ENCODE results near the gene C1QA. TPM values are rescaled to one million over a fixed set of nuclear protein-coding genes. Genes with fewer than 3 reads are reported as not detected.

C1QA gene
- polyA plus RNA-seq, 1 donor from 2014 or later: not detected

GRCh38 chr1:22607154-22607553 lies 29.3 kb upstream of the C1QA start:
- no peak overlapping the region for H3K27ac ChIP-seq (ENCODE audit: low read length)

GRCh38 chr1:22608361-22608760 lies 28.1 kb upstream of the C1QA start:
- no peaks in the 10 kb centered on the region for H4K20me1 ChIP-seq (ENCODE audit: insufficient read depth)
- H3K79me2 ChIP-seq (replicated peaks; ENCODE audit: insufficient read depth, low read length): no peaks in the 10 kb centered on the region
- peak; percentile 5 for TF ChIP-seq TAF1 (IDR thresholded peaks at IDR 0.05; ENCODE audit: low read depth)
- no peak for TF ChIP-seq SMC3 (conservative IDR thresholded peaks at IDR 0.05; ENCODE audit: poor library complexity)
- peaks cover 62% of the 10 kb centered on the region for H3K27me3 ChIP-seq (ENCODE audit: insufficient read depth, low read depth, low read length)
- H3K27ac ChIP-seq (ENCODE audit: low read length): no peak overlapping the region
- H3K9ac ChIP-seq (ENCODE audit: low read length): no peak overlapping the region
- H3K9me2 ChIP-seq (ENCODE audit: insufficient read depth, low read length): no peaks in the 10 kb centered on the region
- H3K4me2 ChIP-seq (ENCODE audit: low read length): no peak overlapping the region
- H2AFZ ChIP-seq (ENCODE audit: low read depth, low read length): no peak overlapping the region
- H3K36me3 ChIP-seq (ENCODE audit: insufficient read depth, low read length): no peaks in the 10 kb centered on the region
- no peaks in the 10 kb centered on the region for H3F3A ChIP-seq (ENCODE audit: insufficient read depth, low read length, poor library complexity, severe bottlenecking)
- H3K4me3 ChIP-seq (ENCODE audit: low read length): no peak overlapping the region
- no peaks in the 10 kb centered on the region for H3K9me3 ChIP-seq (ENCODE audit: low read length)

More at GRCh38 chr1:22607154-22607553, 29.3 kb upstream of the C1QA start:
- H4K20me1 ChIP-seq (ENCODE audit: insufficient read depth): no peaks in the 10 kb centered on the region
- no peak overlapping the region for H3K9ac ChIP-seq (ENCODE audit: low read length)
- peaks cover 61% of the 10 kb centered on the region for H3K27me3 ChIP-seq (ENCODE audit: insufficient read depth, low read depth, low read length)
- H3K4me3 ChIP-seq (ENCODE audit: low read length): no peak overlapping the region
- no peak overlapping the region for H2AFZ ChIP-seq (ENCODE audit: low read depth, low read length)
- H3K4me2 ChIP-seq (ENCODE audit: low read length): no peak overlapping the region
- TF ChIP-seq, protein P1, sequence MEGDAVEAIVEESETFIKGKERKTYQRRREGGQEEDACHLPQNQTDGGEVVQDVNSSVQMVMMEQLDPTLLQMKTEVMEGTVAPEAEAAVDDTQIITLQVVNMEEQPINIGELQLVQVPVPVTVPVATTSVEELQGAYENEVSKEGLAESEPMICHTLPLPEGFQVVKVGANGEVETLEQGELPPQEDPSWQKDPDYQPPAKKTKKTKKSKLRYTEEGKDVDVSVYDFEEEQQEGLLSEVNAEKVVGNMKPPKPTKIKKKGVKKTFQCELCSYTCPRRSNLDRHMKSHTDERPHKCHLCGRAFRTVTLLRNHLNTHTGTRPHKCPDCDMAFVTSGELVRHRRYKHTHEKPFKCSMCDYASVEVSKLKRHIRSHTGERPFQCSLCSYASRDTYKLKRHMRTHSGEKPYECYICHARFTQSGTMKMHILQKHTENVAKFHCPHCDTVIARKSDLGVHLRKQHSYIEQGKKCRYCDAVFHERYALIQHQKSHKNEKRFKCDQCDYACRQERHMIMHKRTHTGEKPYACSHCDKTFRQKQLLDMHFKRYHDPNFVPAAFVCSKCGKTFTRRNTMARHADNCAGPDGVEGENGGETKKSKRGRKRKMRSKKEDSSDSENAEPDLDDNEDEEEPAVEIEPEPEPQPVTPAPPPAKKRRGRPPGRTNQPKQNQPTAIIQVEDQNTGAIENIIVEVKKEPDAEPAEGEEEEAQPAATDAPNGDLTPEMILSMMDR (IDR thresholded peaks at IDR 0.05; ENCODE audit: poor library complexity, severe bottlenecking): no peak
- TF ChIP-seq, protein P2, sequence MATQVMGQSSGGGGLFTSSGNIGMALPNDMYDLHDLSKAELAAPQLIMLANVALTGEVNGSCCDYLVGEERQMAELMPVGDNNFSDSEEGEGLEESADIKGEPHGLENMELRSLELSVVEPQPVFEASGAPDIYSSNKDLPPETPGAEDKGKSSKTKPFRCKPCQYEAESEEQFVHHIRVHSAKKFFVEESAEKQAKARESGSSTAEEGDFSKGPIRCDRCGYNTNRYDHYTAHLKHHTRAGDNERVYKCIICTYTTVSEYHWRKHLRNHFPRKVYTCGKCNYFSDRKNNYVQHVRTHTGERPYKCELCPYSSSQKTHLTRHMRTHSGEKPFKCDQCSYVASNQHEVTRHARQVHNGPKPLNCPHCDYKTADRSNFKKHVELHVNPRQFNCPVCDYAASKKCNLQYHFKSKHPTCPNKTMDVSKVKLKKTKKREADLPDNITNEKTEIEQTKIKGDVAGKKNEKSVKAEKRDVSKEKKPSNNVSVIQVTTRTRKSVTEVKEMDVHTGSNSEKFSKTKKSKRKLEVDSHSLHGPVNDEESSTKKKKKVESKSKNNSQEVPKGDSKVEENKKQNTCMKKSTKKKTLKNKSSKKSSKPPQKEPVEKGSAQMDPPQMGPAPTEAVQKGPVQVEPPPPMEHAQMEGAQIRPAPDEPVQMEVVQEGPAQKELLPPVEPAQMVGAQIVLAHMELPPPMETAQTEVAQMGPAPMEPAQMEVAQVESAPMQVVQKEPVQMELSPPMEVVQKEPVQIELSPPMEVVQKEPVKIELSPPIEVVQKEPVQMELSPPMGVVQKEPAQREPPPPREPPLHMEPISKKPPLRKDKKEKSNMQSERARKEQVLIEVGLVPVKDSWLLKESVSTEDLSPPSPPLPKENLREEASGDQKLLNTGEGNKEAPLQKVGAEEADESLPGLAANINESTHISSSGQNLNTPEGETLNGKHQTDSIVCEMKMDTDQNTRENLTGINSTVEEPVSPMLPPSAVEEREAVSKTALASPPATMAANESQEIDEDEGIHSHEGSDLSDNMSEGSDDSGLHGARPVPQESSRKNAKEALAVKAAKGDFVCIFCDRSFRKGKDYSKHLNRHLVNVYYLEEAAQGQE (IDR thresholded peaks at IDR 0.05; ENCODE audit: borderline replicate concordance): no peak
- no peak for TF ChIP-seq SMC3 (conservative IDR thresholded peaks at IDR 0.05; ENCODE audit: poor library complexity)
- TF ChIP-seq EZH2 (IDR thresholded peaks at IDR 0.05; ENCODE audit: borderline replicate concordance, insufficient read depth, low read length, poor library complexity, severe bottlenecking): no peak
- TF ChIP-seq MXI1 (conservative IDR thresholded peaks at IDR 0.05; ENCODE audit: poor library complexity, severe bottlenecking): no peak
- no peak for TF ChIP-seq TAF1 (IDR thresholded peaks at IDR 0.05; ENCODE audit: low read depth)
- no peak for TF ChIP-seq EP300 (conservative IDR thresholded peaks at IDR 0.05; ENCODE audit: poor library complexity, severe bottlenecking)
- TF ChIP-seq RAD21 (conservative IDR thresholded peaks at IDR 0.05): no peak
- TF ChIP-seq POLR2AphosphoS5 (IDR thresholded peaks at IDR 0.05): no peak
- H3K79me2 ChIP-seq (replicated peaks; ENCODE audit: insufficient read depth, low read length): no peaks in the 10 kb centered on the region
- no peaks in the 10 kb centered on the region for H3K9me3 ChIP-seq (ENCODE audit: low read length)
- H3K36me3 ChIP-seq (ENCODE audit: insufficient read depth, low read length): no peaks in the 10 kb centered on the region
- H3K9me2 ChIP-seq (ENCODE audit: insufficient read depth, low read length): no peaks in the 10 kb centered on the region
- H3F3A ChIP-seq (ENCODE audit: insufficient read depth, low read length, poor library complexity, severe bottlenecking): no peaks in the 10 kb centered on the region

- Histone ChIP-seq H3K27me3 (ENCODE audit: insufficient read depth, low read depth, low read length) (peaks cover 59% of the 10 kb centered on the region), H3K4me3 (ENCODE audit: low read length) (peak overlapping the region; percentile 45), H3K27ac (ENCODE audit: low read length) (no peak overlapping the region), H3K79me2 (replicated peaks; ENCODE audit: insufficient read depth, low read length) (no peaks in the 10 kb centered on the region), H3F3A (ENCODE audit: insufficient read depth, low read length, poor library complexity, severe bottlenecking) (no peaks in the 10 kb centered on the region), H2AFZ (ENCODE audit: low read depth, low read length) (no peak overlapping the region), H4K20me1 (ENCODE audit: insufficient read depth) (no peaks in the 10 kb centered on the region), H3K9ac (ENCODE audit: low read length) (no peak overlapping the region), H3K4me2 (ENCODE audit: low read length) (peak overlapping the region; percentile 35), H3K36me3 (ENCODE audit: insufficient read depth, low read length) (no peaks in the 10 kb centered on the region), H3K9me2 (ENCODE audit: insufficient read depth, low read length) (no peaks in the 10 kb centered on the region), H3K9me3 (ENCODE audit: low read length) (no peaks in the 10 kb centered on the region)
- TF ChIP-seq RAD21 (conservative IDR thresholded peaks at IDR 0.05) (no peak), EP300 (conservative IDR thresholded peaks at IDR 0.05; ENCODE audit: poor library complexity, severe bottlenecking) (peak; percentile 54), TAF1 (IDR thresholded peaks at IDR 0.05; ENCODE audit: low read depth) (no peak), SMC3 (conservative IDR thresholded peaks at IDR 0.05; ENCODE audit: poor library complexity) (no peak), EZH2 (IDR thresholded peaks at IDR 0.05; ENCODE audit: borderline replicate concordance, insufficient read depth, low read length, poor library complexity, severe bottlenecking) (no peak), POLR2AphosphoS5 (IDR thresholded peaks at IDR 0.05) (peak; percentile 65), MXI1 (conservative IDR thresholded peaks at IDR 0.05; ENCODE audit: poor library complexity, severe bottlenecking) (no peak)
- TF ChIP-seq, protein P1 (IDR thresholded peaks at IDR 0.05; ENCODE audit: poor library complexity, severe bottlenecking): no peak
- TF ChIP-seq, protein P2 (IDR thresholded peaks at IDR 0.05; ENCODE audit: borderline replicate concordance): no peak
Measured at GRCh38 chr1:22609291-22609690, 27.1 kb upstream of the C1QA start.

All from neural cell (in vitro differentiated cells).